D721Med (cell line): Measurements from ENCODE around the gene CBR1.

ENCODE experiments used
- DNase-seq: peaks from one replicate; pipeline ENCODE4 v3.0.0; 2011; ENCODE audit warnings: low spot score; ENCODE audit not compliant: insufficient read length
- FAIRE-seq: peaks from 2 replicates; lab custom pipeline; 2011; peaks lifted over from hg19 to GRCh38; lab: Jason Lieb, UNC
- TF ChIP-seq, protein P1 (sequence below): IDR thresholded peaks from 2 replicates; pipeline ENCODE4 v1.5.1; 2012; ENCODE audit warnings: mild to moderate bottlenecking, control low read depth; ENCODE audit not compliant: insufficient read depth; ENCODE audit errors: missing control alignments

Gene CBR1

DNA sequence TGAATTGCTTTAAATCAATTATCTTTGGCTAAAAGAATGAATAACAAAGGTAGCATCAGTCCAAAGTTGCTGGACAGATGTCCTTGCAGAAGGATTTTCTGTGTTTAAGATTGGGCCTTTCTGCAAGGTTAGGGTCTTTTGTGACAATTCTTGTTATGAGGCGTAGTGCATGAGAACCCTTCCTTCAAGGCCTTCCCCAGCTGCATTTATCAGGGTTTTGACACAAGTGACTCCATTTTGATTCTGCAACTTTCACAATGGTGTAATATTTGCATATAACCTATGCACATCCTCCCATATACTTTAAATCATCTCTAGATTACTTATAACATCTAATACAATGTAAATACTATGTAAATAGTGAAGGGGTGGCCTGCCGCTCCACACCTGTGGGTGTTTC is 8.4 kb upstream of the CBR1 start:
- FAIRE-seq (no peak), DNase-seq (no peak)
- TF ChIP-seq, protein P1, sequence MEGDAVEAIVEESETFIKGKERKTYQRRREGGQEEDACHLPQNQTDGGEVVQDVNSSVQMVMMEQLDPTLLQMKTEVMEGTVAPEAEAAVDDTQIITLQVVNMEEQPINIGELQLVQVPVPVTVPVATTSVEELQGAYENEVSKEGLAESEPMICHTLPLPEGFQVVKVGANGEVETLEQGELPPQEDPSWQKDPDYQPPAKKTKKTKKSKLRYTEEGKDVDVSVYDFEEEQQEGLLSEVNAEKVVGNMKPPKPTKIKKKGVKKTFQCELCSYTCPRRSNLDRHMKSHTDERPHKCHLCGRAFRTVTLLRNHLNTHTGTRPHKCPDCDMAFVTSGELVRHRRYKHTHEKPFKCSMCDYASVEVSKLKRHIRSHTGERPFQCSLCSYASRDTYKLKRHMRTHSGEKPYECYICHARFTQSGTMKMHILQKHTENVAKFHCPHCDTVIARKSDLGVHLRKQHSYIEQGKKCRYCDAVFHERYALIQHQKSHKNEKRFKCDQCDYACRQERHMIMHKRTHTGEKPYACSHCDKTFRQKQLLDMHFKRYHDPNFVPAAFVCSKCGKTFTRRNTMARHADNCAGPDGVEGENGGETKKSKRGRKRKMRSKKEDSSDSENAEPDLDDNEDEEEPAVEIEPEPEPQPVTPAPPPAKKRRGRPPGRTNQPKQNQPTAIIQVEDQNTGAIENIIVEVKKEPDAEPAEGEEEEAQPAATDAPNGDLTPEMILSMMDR, result no peak

DNA sequence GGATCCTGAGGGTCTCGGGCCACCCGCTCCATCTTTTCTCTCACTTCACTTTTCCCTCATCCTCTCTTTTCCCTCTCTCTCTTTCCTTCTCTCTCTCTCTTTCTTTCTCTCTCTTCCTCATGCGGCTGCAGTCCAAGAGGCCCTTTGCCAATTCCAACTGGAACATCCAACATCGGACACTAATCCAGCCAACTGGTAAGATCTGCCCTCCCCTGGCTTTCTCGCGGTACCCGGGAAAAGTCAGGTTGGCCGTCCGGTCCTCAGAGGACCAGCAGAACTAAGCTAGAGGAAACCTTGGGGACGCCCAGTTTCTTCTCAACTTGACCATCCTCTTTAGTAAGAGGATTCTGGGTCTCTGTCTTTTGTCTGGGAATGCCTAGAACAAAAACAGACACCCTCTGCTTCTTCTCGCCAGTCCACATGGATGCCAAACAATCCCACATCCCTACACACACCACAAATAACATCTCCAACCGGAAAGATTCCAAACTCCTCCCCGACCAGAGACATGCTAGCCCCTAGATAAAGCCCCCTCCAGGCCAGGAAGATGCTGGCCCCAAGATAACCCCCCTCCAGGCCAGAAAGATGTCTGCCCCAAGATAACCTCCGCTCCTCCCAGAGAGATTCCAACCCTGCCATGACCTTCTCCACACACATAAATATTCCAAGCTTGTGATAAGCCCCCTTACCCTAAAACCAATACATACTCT is 6.3 kb upstream of the CBR1 start:
- DNase-seq, result no peak
- TF ChIP-seq, protein P1, result no peak
- FAIRE-seq, result no peak

DNA sequence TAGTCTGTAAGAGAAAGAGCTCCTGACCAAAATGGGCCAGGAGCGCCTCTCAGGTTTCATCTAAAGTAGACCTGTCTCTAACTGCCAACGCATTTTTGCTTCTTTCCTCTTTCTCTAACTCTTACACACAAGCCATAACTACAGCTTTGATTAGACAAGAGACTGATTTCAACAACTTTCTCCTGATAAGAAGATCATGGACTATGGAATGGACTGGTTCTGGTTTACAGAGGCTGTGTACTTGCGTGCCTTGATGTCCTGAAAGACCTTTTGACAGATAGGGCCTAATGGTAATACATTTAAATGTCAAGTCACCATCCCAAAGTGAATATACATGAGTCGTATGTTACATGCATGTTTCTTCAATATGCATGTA is 5.8 kb upstream of the CBR1 start:
- TF ChIP-seq, protein P1, result no peak
- no peak for FAIRE-seq
- no peak for DNase-seq

DNA sequence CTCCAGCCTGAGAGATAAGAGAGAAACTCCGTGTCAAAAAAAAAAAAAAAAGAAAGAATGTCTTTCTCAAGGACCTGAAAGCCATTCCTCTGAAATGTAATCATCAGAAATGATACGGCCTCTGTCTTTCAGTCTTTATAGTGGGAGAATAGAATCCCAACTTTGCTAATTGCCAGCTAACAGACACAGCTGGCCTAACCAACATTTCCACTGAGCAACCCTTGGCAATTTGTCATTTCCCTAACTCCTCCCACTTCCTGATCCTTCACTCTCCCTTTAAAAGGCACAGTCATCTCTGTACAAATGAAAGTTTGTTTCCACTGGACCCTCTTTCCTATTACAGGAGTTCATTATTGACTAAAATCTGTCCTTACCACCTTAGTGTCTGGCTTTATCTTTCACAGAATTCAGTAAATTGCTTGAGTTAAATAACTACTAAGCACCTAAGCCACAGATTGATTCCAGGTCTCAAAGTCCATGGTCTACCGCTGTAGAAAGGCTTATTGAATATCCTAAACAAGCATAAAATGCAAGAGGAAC is 4.3 kb upstream of the CBR1 start:
- FAIRE-seq (no peak), DNase-seq (no peak)
- TF ChIP-seq, protein P1, result no peak

DNA sequence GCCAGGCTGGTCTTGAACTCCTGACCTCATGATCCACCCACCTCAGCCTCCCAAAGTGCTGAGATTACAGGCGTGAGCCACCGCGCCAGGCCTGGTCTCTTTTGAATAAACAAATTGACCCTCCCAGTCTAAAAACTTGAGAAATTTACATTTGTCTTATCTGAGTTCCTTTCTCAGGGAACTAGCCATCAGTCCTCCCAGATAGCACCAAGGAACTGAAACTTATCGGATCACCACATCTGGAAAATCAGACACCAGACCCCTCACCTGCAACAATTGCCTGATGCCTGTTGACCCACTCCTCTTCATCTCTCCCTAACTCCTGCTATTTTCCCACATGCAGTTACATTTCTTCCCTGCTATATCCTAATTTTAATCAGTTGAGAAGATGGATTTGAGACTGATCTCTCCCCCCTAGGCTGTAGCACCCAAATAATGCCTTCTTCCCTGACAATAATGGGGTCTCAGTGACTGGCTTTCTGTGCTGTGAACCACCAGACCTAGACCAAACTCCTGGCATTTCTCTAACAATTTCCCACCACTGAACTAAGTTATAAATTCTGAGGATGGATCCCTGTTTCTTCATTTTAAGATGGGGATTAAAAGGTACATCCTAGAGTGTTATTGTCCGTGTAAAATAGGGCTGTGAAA is 951 bp upstream of the CBR1 start:
- FAIRE-seq (no peak), DNase-seq (no peak)
- TF ChIP-seq, protein P1, result no peak

DNA sequence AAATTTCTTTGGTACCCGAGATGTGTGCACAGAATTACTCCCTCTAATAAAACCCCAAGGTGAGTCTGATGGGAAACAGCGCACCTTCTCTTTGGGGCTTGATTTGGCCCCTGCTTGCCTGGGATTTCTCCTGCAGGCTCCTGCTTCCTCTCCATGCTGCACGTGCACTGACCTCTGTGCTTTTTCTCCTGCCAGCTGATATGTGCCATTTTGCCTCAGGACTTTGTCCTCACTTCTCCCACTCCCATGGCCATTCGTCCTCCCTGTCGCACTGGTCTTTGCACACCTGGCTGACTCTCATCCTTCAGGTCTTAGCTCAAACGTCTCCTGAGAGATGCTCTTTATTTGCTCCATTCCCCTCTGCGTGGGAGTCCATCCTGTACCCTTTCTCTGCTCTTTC is 1.2 kb downstream of the CBR1 start:
- TF ChIP-seq, protein P1, result no peak
- FAIRE-seq (no peak), DNase-seq (no peak)
